NCI-H345 treated with DMSO at 0.1 percent for 48 hours (cell line): ENCODE results near the gene RBMS1.

Experiments
- DNase-seq: peaks from one replicate; lab custom pipeline; 2025; ENCODE audit not compliant: unreplicated experiment; lab: John Stamatoyannopoulos, UW

The RBMS1 gene

DNA sequence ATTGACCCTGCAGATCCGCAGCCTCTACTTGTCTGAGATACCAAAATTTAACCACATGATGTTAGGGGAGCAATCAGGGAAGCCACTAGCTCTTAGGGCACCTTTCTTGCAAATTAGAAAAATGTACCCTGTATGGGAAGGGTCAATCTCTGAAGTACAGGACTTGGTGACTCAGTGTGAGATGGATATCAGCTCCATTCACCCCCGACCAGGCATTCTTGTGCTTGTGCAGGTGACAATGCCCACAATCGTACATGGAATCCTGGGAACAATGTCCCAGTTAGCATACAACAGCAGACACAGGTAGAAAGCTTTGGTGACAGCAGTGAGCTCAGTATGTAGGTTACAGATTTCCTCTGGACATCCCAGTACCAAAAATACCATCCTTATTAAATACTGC is 155.9 kb downstream of the RBMS1 start:
- no peak for DNase-seq

- DNase-seq: no peak
Observed at GRCh38 chr2:160336635-160337034, 157.0 kb downstream of the RBMS1 start.

GRCh38 chr2:160336105-160336504 is 157.5 kb downstream of the RBMS1 start:
- DNase-seq: no peak

DNA sequence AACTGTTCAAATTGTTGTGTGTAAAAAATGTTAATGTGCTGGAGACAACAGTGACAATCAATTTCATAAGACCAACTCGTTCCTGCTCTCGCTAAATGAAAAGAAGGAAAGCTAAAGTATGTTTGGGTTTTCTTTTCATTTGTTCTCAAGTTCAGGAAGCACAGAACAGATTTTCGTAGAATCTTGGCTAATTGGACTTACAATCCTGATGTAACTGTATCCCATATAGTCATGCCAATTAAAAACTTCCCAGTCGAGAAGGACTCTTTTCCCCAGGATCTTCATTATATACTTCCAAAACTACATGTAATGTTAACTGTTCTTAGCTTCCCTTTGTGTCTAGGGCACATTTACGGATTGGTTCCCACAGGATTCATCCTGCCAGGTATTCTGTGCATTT is 158.2 kb downstream of the RBMS1 start:
- no peak for DNase-seq

- DNase-seq: no peak
Observed at GRCh38 chr2:160334028-160334741, 159.4 kb downstream of the RBMS1 start.

DNA sequence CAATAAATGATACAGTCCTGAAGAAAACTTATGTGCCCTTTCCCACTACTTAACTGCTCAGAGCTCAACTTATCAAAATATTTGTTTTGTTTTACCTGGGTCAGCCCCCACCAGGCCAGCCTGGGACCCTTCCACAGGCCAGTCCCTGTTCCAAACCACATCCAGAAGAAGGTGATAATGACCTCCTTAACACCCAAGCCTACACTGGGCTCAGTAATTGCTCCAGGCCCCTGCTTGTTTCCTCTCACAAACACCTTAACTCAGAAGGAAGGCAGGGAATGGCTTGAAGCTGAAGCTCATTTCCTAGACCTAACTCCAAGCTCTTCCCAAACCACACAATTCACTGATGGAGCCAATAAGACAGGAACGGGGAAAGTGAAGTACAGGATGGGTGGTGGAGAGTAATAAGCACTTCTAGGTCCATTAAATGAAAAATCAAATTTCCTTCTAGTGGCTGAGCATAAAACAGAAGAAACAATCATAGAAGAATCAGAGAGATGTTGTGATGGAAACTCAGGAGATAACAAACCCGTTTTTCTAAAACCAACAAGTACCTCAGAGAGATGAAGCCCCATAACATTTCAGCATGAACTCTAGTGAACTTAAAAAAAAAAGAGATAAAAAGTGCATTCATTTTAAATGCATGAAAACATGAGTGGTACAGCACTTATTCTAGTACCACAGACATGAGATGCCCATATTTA is 160.1 kb downstream of the RBMS1 start:
- no peak for DNase-seq

- DNase-seq: no peak
Observed at GRCh38 chr2:160332318-160332717, 161.3 kb downstream of the RBMS1 start.

- DNase-seq: no peak
Observed at GRCh38 chr2:160331258-160332025, 162.2 kb downstream of the RBMS1 start.

- no peak for DNase-seq
Observed at GRCh38 chr2:160328811-160329527, 164.6 kb downstream of the RBMS1 start.

DNA sequence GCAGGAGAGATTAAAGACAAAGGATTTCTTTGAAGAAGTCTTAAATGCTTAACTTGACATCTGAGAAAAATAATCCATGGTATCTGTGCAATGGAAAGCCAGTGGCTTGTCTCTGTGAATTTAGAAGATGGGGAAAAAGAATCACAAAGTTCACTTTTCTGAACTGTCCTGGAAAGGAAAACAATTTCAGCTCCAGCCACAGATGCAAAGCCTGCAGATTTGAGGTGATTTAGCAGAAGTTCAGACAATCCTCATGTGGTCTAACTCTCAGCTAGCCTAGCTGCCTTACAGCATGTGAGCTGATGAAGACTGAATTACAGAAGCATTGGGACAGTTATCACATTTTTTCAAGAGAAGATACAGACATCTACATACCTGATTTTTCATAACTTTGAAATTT is 166.8 kb downstream of the RBMS1 start:
- DNase-seq: no peak

- no peak for DNase-seq
Observed at GRCh38 chr2:160325418-160325817, 168.2 kb downstream of the RBMS1 start.

- DNase-seq: no peak
Observed at GRCh38 chr2:160324917-160325316, 168.7 kb downstream of the RBMS1 start.

GRCh38 chr2:160324161-160324800 is 169.3 kb downstream of the RBMS1 start:
- peak; percentile 9 for DNase-seq

- DNase-seq: no peak
Observed at GRCh38 chr2:160322320-160322719, 171.3 kb downstream of the RBMS1 start.

- no peak for DNase-seq
Observed at GRCh38 chr2:160321006-160321405, 172.6 kb downstream of the RBMS1 start.

DNA sequence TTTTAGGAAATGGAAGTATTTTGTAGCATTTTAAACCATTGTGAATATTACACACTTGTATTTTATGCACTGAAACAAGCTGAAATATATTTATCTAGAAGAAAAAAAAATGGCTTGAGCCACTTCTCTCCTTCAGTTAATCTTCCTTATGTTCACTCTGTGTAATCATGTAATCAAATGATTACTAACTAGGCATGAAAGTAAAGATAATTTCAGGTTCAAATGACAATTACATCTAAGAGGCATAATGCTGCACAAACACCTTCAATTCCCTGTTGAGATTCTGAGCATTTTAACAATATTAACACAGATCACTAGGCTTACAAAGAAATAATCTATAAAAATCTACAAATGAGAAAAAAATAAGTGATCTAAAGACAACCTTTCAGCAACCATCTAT is 173.9 kb downstream of the RBMS1 start:
- DNase-seq: no peak

- no peak for DNase-seq
Observed at GRCh38 chr2:160318218-160318617, 175.4 kb downstream of the RBMS1 start.

GRCh38 chr2:160317181-160318099 is 176.2 kb downstream of the RBMS1 start:
- no peak for DNase-seq

GRCh38 chr2:160315337-160315736 is 178.3 kb downstream of the RBMS1 start:
- DNase-seq: no peak
